B cell (primary cell): ENCODE results near the gene CCDC57. TPM values are rescaled to one million over a fixed set of nuclear protein-coding genes. Genes with fewer than 3 reads are reported as not detected.

Experiments used
- ATAC-seq: fragments of 200-7000 bp; cut with Tn5 transposase; one replicate; pipeline ENCODE4 v1.10.0; 2021; ENCODE audit warnings: low read depth, mild to moderate bottlenecking, moderate number of reproducible peaks, moderate library complexity
- CTCF ChIA-PET: fragments of 350-600 bp; sonication (Branson Sonifier 250); formaldehyde crosslinking; loops from one replicate; lab custom pipeline; 2021; ENCODE audit warnings: antibody characterized with exemption, inconsistent platforms; lab: Charles Lee
- POLR2A ChIA-PET: fragments of 350-600 bp; sonication (Branson Sonifier 250); formaldehyde crosslinking; loops from one replicate; lab custom pipeline; 2021; ENCODE audit warnings: antibody characterized with exemption; lab: Charles Lee
- DNase-seq: peaks from one replicate; pipeline ENCODE4 v3.0.0; 2013
- H2AFZ ChIP-seq: 2 replicates; pipeline ENCODE4 v1.6.1; 2012; ENCODE audit warnings: mild to moderate bottlenecking, low read depth, low read length; ENCODE audit not compliant: insufficient read depth, poor library complexity, severe bottlenecking
- H3K27ac ChIP-seq, 2 donors: 1 replicate in 1 of 2; 2 replicates in 1 of 2; pipeline ENCODE4 v1.5.1; 2012 to 2013; ENCODE audit warnings: low read length in 2 of 2, mild to moderate bottlenecking in 2 of 2, moderate library complexity in 1 of 2
- H3K27me3 ChIP-seq, 4 experiments: fragments of 200-600 bp in 1 of 4; sonication (generic) in 1 of 4; replicated peaks in 1 of 4; 1 replicate in 2 of 4; 2 replicates in 2 of 4; pipeline versions ENCODE4 v1.6.1 to v1.7.0; 2013 to 2016; ENCODE audit warnings: low read length in 3 of 4, mild to moderate bottlenecking in 2 of 4, mixed read lengths in 1 of 4, moderate library complexity in 1 of 4; ENCODE audit not compliant: insufficient read depth in 4 of 4, control insufficient read depth in 3 of 4; ENCODE audit errors: control extremely low read depth in 1 of 4
- H3K36me3 ChIP-seq, 2 experiments: replicated peaks in 1 of 2; 1 replicate in 1 of 2; 2 replicates in 1 of 2; pipeline versions ENCODE4 v1.6.1 to v1.7.1; 2013; ENCODE audit warnings: low read length in 1 of 2; ENCODE audit not compliant: insufficient read depth in 2 of 2, control insufficient read depth in 1 of 2; ENCODE audit errors: control extremely low read depth in 1 of 2, extremely low read depth in 1 of 2
- H3K4me1 ChIP-seq, 2 donors: fragments of 200-600 bp in 1 of 2; sonication (generic) in 1 of 2; 1 replicate in 1 of 2; 2 replicates in 1 of 2; pipeline versions ENCODE4 v1.5.1 to v1.6.1; 2013 to 2017; ENCODE audit warnings: low read length in 2 of 2; ENCODE audit not compliant: control insufficient read depth in 2 of 2, insufficient read depth in 2 of 2
- H3K4me2 ChIP-seq: replicated peaks from 2 replicates; pipeline ENCODE3; 2012; ENCODE audit warnings: mild to moderate bottlenecking, low read depth, low read length; ENCODE audit not compliant: poor library complexity, severe bottlenecking
- H3K4me3 ChIP-seq, 5 experiments: fragments of 200-600 bp in 1 of 5; sonication (generic) in 1 of 5; 1 replicate in 3 of 5; 2 replicates in 2 of 5; pipeline versions ENCODE4 v1.5.1 to v1.7.0; 2011 to 2016; ENCODE audit warnings: low read length in 4 of 5, mild to moderate bottlenecking in 4 of 5, low read depth in 2 of 5, control low read depth in 1 of 5, moderate library complexity in 1 of 5; ENCODE audit not compliant: insufficient read depth in 1 of 5; ENCODE audit errors: control extremely low read depth in 1 of 5, extremely low read depth in 1 of 5
- H3K79me2 ChIP-seq: fragments of 200-600 bp; sonication (generic); one replicate; pipeline ENCODE4 v1.6.0; 2016; ENCODE audit warnings: low read length; ENCODE audit not compliant: control insufficient read depth, insufficient read depth
- H3K9ac ChIP-seq: fragments of 200-600 bp; sonication (generic); 2 replicates; pipeline ENCODE4 v1.6.1; 2017; ENCODE audit warnings: mild to moderate bottlenecking, low read length, moderate library complexity
- H3K9me3 ChIP-seq, 3 donors: one replicate each; pipeline versions ENCODE4 v1.6.1 to v1.7.1; 2013; ENCODE audit warnings: low read length in 2 of 3; ENCODE audit not compliant: control insufficient read depth in 2 of 3, insufficient read depth in 1 of 3; ENCODE audit errors: control extremely low read depth in 1 of 3
- H4K20me1 ChIP-seq: 2 replicates; pipeline ENCODE4 v1.6.0; 2012; ENCODE audit warnings: mild to moderate bottlenecking, low read length; ENCODE audit not compliant: insufficient read depth, control insufficient read depth, poor library complexity, severe bottlenecking
- H3K27ac Mint-ChIP-seq: one replicate; pipeline ENCODE4 v1.8.0; 2021; ENCODE audit warnings: mixed read lengths
- H3K27me3 Mint-ChIP-seq: one replicate; pipeline ENCODE4 v1.8.0; 2021; ENCODE audit warnings: mixed read lengths
- H3K4me1 Mint-ChIP-seq: one replicate; pipeline ENCODE4 v1.8.0; 2021; ENCODE audit warnings: mixed read lengths
- H3K4me3 Mint-ChIP-seq: one replicate; pipeline ENCODE4 v1.8.0; 2021; ENCODE audit warnings: mixed read lengths
- H3K9me3 Mint-ChIP-seq: one replicate; pipeline ENCODE4 v1.8.0; 2022; ENCODE audit warnings: mixed read lengths; ENCODE audit not compliant: insufficient read depth
- EZH2 ChIP-seq: IDR thresholded peaks from 2 replicates; pipeline ENCODE4 v1.6.1; 2012; ENCODE audit warnings: borderline replicate concordance, low read depth, mild to moderate bottlenecking, moderate library complexity, low read length; ENCODE audit not compliant: insufficient read depth, poor library complexity, severe bottlenecking
- WGBS: methylation state at CpG from one replicate; pipeline ENCODE4 v1.1.5; 2013; ENCODE audit warnings: missing lambda C conversion rate; ENCODE audit not compliant: insufficient coverage; 5-methylcytosine and 5-hydroxymethylcytosine counted together
- intact Hi-C: fragments of 100-400 bp; cut with micrococcal nuclease; formaldehyde crosslinking; loops from one replicate; pipeline ENCODE4 v1.10.0; 2022
- polyA plus RNA-seq: library from polyadenylated mRNA; depleted of rRNA; stranded (reverse); fragments of >200 nt; gene quantifications from 2 replicates; pipeline ENCODE4 v1.2.3, GENCODE V29; 2012
- total RNA-seq, 2 donors: library from RNA; stranded (reverse); fragments of 120-200 nt in 1 of 2; gene quantifications; 1 replicate in 1 of 2; 2 replicates in 1 of 2; pipeline versions ENCODE4 v1.2.3 to v1.2.4, GENCODE V29; 2013 to 2022
- TF ChIP-seq, protein P1 (sequence below): fragments of 200-600 bp; IDR thresholded peaks from one replicate; pipeline ENCODE4 v1.8.0; 2022; ENCODE audit warnings: antibody characterized with exemption, mild to moderate bottlenecking

CCDC57 gene
- total and polyA plus RNA-seq, 2 donors (not counting 1 experiment from before 2014, with no cell fraction given), result 49.7 to 67.2 TPM

DNA sequence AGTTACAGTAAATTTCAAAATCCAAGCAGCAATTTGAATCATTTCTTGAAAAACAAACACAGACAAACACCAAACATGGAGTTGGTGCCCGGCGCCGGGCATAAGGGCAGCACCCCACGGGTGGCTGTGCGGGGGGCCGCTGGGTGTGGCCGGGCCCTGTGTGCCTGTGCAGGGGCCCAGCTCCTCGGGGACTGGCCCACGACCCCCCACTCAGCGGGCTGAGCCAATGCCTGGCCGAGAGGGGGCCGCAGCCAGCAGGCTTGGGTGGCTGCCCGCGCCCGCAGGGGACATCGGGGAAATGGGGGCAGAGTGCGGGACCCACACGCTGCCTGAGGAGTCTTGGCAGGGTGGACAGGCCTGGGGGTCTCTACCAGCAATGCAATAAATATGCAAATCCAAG lies 134.2 kb downstream of the CCDC57 start:
- H3K4me2 ChIP-seq, result no peak overlapping the region
- no peaks in the 10 kb centered on the region for H4K20me1 ChIP-seq
- H3K4me3 ChIP-seq, result no peak overlapping the region
- no peaks in the 10 kb centered on the region for H3K27me3 ChIP-seq
- H3K36me3 ChIP-seq, result peaks cover 0 to 30% of the 10 kb centered on the region in 2 experiments
- H3K4me3 Mint-ChIP-seq, result no peak overlapping the region
- no peak for TF ChIP-seq EZH2
- TF ChIP-seq, protein P1, sequence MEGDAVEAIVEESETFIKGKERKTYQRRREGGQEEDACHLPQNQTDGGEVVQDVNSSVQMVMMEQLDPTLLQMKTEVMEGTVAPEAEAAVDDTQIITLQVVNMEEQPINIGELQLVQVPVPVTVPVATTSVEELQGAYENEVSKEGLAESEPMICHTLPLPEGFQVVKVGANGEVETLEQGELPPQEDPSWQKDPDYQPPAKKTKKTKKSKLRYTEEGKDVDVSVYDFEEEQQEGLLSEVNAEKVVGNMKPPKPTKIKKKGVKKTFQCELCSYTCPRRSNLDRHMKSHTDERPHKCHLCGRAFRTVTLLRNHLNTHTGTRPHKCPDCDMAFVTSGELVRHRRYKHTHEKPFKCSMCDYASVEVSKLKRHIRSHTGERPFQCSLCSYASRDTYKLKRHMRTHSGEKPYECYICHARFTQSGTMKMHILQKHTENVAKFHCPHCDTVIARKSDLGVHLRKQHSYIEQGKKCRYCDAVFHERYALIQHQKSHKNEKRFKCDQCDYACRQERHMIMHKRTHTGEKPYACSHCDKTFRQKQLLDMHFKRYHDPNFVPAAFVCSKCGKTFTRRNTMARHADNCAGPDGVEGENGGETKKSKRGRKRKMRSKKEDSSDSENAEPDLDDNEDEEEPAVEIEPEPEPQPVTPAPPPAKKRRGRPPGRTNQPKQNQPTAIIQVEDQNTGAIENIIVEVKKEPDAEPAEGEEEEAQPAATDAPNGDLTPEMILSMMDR, result no peak
- no peaks in the 10 kb centered on the region for H3K4me1 ChIP-seq
- no peaks in the 10 kb centered on the region for H3K4me1 Mint-ChIP-seq
- WGBS, result 95% methylated on average over 17 of the region's 18 CpGs
- H3K27me3 Mint-ChIP-seq, result no peaks in the 10 kb centered on the region
- ChIA-PET POLR2A (no interaction called here), CTCF (no interaction called here)
- H2AFZ ChIP-seq, result no peak overlapping the region
- no peak for DNase-seq
- ATAC-seq, result no peak
- no peak overlapping the region for H3K27ac Mint-ChIP-seq
- H3K9me3 ChIP-seq, result no peaks in the 10 kb centered on the region
- no peak overlapping the region for H3K27ac ChIP-seq
- intact Hi-C loops, result no loop called here
- H3K9me3 Mint-ChIP-seq, result no peaks in the 10 kb centered on the region
- H3K9ac ChIP-seq, result no peak overlapping the region
- H3K79me2 ChIP-seq, result no peaks in the 10 kb centered on the region

DNA sequence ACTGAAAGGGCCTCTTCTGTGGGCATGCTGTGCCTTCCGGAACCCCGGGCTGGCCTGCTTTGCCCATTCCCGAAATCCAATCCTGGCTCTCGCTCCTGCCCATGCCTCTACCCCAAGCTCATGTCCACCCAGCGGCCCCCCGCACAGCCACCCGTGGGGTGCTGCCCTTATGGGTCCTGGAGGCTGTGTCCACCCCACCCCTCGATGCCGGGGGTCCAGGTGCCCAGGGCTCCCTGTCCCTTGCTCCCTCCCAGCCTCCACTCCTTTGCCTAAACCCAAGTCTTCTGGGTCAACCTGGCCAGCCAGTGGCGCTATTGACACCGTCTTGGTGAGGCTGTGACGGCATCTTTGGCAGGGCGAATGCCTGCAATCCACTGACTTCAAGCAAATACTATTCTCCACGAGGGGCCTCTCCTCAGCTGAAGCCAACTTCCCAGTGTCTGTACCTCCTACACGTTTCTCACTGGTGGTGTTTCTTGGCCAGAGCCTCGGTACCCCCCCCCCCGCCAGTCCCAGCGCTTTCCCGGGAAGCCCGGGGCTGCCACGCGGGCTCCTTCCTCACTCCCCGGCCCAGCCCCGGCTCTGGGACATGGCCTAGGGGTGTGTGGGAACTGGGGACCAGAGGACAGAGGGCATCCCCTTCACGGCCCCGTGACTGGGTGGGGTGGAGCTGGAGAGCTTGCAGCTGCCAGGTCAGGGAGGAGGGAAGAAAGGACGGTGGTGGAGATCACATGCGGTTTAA lies 134.9 kb downstream of the CCDC57 start:
- no peak overlapping the region for H3K9ac ChIP-seq
- no peaks in the 10 kb centered on the region for H4K20me1 ChIP-seq
- H2AFZ ChIP-seq, result no peak overlapping the region
- Mint-ChIP-seq H3K9me3 (no peaks in the 10 kb centered on the region), H3K4me1 (no peaks in the 10 kb centered on the region), H3K27me3 (no peaks in the 10 kb centered on the region), H3K4me3 (no peak overlapping the region), H3K27ac (no peak overlapping the region)
- H3K4me2 ChIP-seq, result no peak overlapping the region
- POLR2A ChIA-PET, result no interaction called here
- intact Hi-C loops, result no loop called here
- DNase-seq (no peak), ATAC-seq (no peak)
- peaks cover 0 to 23% of the 10 kb centered on the region in 2 experiments for H3K36me3 ChIP-seq
- no peak overlapping the region for H3K4me3 ChIP-seq
- no peaks in the 10 kb centered on the region for H3K4me1 ChIP-seq
- H3K79me2 ChIP-seq, result no peaks in the 10 kb centered on the region
- CTCF ChIA-PET, result no interaction called here
- H3K27me3 ChIP-seq, result no peaks in the 10 kb centered on the region
- H3K9me3 ChIP-seq, result no peaks in the 10 kb centered on the region
- WGBS, result 91% methylated on average over 19 of the region's 28 CpGs
- H3K27ac ChIP-seq, result no peak overlapping the region
- TF ChIP-seq, protein P1, result no peak
- TF ChIP-seq EZH2, result no peak
